GM19239 (cell line): ENCODE data around the gene PANK4.

Experiments
- DNase-seq: peaks from one replicate; pipeline ENCODE4 v3.0.0; 2011; ENCODE audit warnings: low spot score; ENCODE audit not compliant: insufficient read length
- FAIRE-seq: peaks from 2 replicates; lab custom pipeline; 2011; peaks lifted over from hg19 to GRCh38; lab: Jason Lieb, UNC

The PANK4 gene

DNA sequence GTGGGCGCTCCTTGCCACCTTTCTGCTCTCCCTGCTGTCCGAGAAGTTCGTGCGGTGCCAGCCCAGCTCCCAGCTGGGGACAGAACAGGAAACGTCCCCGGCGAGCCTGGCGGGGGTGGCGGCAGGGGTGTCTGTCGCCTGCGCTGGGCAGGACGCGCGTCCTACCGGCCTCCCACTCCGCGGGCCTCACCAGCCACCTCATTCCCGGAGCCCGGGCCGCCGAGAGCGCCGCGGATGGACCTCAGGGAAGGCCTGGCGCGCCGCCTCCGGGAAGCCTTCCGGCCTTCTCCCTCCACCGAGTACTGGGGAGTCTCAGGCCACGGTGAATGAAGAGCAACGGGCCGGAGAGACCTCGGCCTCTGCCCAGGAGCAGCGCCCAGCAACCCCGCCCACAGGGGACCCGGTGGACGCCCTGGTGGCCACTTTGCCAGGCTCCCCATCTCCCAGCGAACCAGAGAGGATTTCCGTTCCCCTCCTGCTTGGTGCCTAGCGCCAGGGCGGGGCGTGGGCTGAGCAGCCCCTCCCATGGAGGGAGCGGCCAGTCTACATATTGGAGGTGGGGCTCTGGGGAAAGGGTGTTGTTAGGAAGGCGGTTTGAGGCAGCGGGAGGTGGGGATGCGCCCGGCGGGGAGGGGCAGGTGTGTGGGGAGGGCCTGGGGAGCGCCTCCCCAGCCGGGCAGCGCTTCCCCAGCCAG is 20.3 kb upstream of the PANK4 start:
- peak; percentile 90 for FAIRE-seq
- DNase-seq, result peak; percentile 81

DNA sequence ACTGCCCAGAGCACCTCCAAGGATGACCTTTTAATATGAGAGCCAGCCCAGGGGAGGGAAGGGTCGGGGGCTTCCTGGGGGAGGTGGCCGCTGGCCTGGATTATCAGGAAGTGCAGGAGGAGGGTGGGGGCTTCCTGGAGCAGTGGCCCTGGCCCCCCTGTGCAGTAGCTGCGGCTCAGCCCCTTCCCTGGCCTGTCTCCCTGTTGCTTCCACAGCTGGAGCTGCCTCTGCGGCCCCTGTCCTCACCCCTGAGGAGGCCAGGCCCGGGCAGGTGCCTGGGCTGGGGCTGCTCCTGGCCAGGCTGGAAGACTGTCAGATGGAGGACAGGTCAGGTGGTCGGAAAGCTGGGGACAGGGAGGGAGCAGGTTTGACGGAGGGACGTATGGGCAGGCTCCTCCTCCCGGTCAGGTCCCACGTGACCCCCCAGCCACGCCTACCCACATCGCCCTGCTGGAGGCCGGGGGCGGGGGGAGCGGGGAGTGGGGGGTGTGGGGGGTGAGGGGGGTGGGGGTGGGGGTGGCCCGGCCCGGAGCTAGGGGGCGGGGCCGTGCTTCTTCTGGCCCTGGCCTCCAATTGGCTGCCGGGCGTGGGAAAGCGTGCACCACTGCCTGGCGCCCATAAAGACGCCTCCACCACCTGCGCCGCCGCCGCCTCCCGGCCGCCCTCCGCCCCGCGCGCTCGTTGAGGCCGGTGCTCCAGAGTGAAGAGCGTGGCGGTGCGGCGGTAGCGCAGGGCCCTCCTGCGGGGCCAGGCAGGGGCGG is 19.5 kb upstream of the PANK4 start:
- FAIRE-seq, result peak; percentile 91
- DNase-seq, result peak; percentile 99

DNA sequence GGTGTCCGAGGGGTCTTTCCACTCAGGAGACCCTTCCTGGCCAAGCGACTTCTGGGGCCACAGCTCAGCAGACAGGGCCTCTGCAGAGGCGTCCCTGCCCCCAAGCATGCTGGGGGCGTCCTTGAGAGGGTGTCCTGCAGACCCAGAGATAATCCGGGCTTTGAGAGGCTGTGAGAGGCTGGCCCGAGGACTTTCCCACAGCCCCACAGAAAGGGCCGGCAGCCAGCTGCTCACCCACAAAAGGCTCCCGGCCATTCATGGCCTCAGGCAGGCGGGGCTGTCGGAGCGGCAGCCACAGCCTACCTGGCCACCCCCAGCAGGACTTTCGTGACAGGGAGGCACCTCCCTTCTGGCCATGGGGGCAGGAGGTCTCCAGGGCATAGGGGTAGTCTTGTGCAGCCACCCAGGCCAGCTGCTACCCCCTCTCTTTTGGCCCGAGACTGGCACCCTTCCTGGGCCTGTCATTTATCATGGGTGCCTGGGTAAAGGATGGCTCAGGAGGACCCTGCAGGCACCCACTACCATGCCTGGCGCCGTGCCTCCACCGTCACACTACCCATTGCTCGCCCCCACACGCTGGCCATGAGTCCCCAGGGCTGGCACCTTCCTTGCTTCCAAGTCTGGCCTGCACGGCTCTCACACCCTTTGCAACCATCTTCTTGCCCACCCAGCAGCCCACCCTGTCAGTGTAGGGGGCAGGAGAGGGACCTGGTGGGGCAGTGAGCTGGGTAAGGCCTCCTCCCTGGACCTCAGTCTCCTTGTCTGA is 18.7 kb upstream of the PANK4 start:
- no peak for FAIRE-seq
- DNase-seq, result no peak

DNA sequence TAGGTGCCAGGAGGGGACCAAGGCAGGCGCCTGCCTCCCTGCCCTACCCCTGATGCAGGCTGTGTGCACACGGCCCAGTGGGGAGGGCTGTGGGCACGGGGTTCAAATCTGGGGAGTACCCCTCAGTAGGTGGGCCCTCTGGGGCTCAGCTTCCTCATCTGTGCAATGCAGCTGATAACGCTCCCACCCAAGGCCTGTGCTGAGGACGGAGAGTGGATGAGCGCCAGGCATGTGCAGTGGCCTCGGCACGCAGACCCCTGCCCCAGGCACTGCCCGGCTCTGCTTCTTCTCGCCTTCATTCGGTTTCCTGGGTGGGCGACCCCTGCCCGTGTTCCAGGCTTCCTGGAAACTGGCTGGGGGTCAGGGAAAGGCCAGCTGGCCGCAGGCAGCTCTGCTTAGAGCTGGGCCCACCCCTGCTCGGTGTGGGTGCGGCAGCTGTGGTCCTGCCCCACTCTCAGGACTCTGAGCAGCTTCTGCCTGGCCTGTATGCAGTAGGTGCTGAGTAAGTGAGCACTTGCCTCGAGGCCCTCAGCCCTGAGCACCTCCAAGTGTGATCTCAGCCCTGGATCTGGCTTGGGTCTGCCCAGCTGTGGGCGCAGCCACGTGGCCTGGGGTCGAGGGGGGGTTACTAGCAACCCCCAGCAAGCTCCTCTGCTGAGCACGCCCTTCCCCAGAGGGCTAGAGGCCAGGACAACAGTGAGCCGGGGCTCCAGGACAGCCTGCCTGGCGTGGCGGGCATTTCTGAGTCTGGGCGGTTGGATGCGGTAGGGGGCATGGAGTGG is 17.9 kb upstream of the PANK4 start:
- FAIRE-seq, result no peak
- DNase-seq, result no peak

DNA sequence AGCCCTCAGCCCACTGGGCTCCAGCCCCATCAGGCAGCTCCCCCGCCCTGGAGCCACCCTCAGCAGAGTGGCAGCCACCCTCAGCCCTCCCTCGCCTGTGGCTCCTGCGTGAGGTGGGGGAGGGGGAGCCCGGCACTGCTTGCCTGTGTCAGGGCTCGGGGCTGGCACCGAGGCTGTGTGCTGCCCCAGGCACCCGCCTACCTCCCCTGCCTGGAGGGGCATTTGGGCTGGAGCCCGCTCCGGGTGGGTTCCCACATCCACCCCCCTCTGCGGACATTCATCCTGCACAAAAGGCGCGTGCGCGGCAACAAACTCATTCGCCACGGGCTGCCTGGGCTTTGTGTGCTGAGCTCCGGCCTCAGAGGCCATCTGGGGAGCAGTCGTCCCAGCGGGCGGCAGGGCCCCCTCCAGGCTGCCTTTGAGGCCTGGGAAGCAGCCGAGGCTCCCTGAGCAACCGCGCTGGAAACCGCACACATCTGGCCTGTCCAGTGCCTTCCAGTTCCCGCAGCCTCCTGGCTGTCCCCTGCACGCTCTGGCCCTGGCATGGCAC is 17.2 kb upstream of the PANK4 start:
- no peak for FAIRE-seq
- no peak for DNase-seq

DNA sequence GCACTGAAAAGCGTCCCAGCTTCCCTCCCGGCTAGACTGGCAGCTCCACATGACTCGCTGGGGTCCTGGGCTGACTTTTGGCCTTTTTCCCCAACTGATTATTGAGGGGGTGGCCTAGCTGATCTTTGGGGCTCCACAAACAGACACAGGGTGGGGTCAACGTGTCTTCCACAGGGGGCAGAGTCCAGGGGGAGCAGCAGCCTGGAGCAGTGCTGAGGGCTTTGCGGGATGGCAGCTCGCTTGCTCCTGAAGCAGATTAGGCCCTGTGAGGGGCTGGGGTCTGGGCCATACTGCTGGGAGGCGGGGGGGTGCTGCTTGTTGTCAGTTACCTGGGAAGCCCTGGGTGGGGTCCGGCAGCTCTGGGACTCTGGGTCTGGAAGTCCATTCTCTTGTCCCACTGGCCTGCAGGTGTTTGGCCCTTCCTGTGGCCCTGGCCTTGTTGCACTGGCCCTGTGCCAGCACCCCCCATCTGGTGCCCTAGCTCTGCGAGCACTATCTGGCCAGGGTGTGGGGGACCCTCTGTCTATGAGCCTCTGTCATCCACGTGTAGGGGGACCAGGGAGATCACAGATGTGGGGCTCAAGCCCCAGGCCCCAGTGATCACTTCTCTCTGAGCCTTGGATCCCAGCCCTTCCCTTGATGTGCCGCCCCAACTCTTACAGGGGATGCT is 16.0 kb upstream of the PANK4 start:
- FAIRE-seq, result no peak

DNA sequence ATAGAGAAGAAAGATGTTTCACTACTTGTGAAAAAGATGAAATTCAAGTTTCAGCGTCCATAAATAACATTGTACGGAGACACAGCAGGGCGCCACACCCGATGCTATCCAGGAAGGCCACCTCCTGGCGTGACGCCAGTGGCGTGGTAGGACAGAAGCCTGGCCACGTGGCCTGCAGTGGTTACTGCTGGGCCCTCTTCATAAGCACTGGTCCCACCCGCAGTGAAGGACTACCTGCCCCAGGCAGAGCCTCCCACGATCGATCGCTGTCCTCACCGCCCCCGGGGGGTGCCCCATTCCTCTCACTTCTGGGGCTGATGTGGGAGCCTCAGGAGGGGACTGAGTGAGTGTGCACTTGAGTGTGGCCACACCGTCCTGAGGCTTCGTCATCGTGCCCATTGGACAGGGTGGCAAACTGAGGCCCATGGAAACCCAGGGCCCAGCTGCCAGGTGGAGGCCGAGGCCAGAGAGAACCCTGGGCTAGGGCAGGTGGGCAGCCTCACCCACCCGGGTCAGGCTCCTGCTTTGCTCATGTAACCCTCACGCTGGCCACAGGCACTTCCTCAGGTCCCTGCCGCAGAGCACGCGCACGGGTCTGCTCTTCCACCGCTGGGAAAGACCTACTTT is 15.3 kb upstream of the PANK4 start:
- FAIRE-seq, result no peak

More for the DNA sequence above, 16.0 kb upstream of the PANK4 start:
- no peak for DNase-seq

DNA sequence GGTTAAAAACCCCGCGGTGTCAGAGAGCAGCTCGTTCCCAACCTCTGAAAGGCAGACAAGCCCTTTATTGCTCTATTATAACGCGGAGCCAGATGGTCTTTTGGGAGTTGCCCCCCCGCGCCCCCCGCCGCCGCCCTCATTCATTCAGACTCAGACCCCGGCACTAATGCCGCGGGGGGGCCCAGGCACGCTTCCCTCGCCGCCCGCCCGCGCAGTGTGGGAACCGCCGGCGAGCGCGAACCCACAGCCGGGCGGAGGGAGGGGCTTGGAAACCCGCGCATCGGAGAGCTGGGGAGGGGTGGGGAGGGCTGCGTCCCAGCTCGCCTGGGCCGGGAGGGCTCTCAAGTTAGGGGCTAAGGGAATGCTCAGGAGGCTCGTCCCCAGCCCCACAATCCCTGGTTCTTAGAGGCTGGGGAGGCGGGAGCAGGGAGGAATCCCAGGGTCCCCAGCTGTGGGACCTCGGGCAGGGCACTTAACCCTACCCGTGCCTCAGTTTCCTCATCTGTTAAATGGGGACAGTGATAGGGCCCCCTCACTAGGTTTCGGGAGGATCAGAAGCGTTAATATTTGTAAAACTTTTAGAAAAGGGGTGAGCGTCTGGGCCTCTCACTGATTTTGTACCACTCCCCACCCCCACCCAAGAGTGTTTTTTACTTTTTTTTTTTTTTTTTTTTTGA is 14.6 kb upstream of the PANK4 start:
- DNase-seq (no peak), FAIRE-seq (no peak)

More for the DNA sequence above, 15.3 kb upstream of the PANK4 start:
- no peak for DNase-seq

DNA sequence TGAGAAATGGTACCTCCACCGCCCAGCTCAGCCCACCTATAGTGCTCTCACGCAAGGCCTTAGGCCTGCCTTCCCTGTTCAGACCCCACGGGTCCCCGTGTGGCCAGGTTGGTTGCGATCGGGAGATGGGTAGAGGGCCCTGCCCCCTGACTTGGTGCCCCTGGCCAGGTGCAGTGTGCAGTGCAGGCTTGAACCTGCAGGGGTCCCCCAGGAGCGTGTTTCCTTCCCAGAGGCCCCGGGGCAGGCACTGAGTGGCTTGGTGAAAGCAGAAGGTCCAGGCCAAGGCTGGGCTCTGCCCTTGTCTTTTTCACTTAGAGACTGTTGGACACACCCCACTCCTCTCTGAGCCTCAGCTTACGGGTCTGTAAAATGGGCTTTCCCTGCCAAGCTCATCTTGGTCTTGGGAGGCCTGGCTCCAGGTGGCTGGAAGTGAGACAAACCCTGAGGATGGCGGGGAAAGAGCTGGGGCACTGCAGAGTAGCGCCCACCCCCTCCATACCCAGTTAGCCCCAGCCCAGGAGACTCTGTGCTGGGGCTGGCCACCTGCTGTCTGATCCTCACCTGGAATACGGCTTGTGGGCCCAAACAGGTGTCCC is 13.0 kb upstream of the PANK4 start:
- no peak for DNase-seq
- FAIRE-seq, result no peak

DNA sequence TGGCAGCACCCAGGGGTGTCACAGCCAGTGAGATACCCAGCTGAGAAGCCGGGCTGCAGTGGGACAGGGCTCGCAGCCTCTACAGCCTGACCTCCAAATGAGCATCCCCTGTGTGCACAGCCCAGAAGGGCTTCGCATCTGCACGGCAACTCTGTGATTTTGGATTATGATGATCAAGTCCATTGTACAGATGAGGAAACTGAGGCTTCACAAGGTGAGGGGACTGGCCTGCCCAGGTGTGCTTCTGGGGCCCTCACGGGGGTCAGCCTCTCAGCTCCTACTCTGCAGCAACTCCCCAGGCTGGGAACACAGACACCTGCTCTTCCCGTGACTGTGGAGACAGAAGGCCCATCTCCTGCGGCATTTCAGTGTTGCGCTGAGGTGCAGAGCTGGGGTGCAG is 12.5 kb upstream of the PANK4 start:
- DNase-seq (no peak), FAIRE-seq (no peak)

DNA sequence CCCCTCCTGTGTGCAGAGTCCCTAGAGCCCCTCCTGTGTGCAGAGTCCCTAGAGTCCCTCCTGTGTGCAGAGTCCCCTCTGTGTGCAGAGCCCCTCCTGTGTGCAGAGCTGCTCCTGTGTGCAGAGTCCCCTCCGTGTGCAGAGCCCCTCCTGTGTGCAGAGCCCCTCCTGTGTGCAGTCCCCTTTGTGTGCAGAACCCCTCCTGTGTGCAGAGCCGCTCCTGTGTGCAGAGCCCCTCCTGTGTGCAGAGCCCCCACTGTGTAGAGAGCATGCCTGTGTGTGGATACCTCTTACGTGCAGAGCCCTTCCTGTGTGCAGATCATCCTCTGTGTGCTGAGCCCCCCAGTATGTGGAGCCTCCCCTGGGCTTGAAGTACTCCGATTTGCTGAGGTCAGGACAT is 12.0 kb upstream of the PANK4 start:
- no peak for DNase-seq
- no peak for FAIRE-seq

DNA sequence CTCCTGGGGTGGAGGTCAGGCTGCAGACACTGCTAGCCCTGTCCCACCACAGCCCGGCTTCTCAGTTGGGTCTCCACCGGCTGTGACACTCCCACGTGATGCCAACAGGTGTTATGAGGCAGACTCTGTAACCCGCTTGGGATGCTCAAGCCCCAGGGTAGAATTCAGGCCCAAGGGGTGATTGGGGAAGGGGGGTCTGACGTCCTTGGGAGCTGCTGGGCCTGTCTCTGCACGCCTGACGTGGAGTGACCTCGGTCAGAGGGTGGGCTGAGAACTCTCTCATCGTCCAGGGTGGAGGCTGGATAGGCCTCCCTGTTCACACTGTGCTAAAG is 11.4 kb upstream of the PANK4 start:
- FAIRE-seq, result no peak
- no peak for DNase-seq

DNA sequence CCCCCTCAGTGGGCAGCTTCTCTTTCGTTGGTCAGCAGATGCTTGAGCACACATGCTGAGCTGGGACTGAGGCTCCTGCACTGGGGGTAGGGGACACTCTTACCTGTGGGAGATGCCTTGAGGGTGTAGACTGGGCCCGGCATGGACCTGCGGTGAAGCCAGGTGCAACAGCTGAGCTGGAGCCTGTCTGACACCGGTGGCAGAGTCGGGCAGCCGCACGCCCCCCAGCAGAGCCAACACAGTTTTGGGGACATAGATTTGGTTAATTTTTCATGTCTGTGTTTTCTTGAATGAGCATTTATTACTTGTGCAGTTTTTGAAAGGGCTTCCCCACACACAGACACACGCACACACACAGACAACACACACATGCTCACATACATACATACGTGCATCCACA is 9.6 kb upstream of the PANK4 start:
- DNase-seq (no peak), FAIRE-seq (no peak)

DNA sequence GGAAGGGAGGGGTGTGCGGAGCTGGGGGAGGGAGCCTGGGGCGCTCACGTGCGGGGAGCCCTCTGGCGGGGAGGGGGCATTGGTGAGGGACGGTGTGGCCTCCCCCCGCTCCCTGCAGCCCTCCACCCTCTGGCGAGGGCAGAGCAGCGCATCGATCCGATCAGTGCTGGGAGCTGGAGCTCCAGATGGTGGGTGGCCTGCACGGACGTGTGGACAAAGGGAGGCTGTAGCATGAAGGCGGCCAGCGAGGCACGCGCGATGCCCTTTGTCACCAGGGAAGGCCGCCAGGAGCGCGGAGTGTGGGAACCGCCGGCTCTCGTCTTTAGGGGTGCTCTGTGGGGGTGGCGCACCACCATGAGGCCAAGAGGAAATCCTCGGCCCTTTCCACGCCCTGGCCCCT is 9.1 kb upstream of the PANK4 start:
- FAIRE-seq (no peak), DNase-seq (no peak)

DNA sequence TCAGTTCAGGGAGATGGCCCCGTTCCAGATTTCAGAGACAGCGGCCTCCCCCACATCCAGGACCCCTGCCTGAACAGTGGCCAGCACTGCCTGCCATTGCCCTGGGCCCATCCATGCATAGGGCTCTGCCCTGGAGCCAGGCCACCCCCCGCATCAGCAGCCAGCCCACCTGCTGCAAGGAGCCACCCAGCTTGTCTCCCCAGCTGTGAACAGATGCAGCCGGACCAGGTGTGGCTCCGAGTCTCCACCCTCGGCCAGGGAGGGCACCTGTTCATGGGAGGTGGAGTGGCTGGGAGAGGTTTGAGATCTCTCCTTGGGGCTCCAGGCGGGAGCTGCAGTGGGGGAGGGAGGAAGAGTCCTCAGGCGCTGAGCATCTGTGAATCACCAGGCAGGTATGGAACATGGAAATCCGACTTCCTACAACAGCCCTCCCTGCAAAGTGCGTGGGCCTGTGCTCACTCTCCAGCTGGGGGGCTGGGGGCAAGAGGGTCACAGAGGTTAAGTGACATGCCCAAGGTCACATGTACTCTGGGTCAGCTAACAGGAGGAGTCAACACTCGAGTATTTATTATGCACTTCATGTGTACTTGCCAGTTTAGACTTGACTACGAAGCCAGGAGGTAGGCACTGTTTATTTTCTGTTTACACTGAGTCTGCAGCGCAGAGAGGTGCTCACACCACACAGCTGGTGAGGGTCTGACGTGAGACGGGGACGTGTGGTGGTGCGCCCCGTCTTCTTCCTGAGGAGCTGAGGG is 8.5 kb upstream of the PANK4 start:
- DNase-seq (no peak), FAIRE-seq (no peak)

DNA sequence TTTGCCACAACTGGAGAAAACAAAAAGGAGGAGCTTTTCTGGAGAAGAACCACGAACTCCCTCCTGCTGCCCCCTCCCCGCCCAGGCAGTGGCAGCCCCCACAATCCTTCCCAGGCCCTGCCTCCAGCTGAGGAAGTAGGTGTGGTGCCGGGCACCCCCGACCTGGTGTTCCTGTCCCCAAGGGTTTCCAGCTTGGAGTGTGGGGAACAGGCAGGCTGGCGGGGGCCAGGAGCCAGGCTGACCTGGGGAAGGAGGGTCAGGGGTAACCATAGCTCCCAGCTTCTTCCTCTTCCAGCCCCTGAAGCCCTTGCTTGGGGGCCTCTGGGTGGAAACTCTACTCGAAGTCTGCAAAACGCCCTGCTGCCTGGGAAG is 7.9 kb upstream of the PANK4 start:
- DNase-seq, result no peak
- no peak for FAIRE-seq

DNA sequence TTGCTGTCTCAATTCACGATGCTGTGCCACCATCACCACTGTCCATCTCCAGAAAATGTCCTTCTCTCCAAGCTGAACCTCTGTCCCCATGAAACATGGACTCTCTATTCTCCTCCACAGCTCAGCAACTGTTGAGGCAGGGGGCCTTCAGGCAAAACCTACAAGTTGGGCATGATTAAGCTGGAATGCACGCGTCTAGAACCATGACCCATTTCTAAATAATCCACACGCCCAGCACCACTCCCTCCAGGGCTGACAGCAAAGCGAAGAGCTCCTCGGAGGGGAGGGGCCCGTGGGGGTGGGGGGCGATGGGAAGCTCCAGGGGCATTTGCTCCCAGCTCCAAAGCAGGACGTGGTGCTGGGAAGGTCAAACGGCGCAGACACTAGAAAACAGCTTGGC is 7.0 kb upstream of the PANK4 start:
- no peak for FAIRE-seq
- no peak for DNase-seq
